Stimulated activated CD4-positive, alpha-beta T cell treated with anti-CD3 and anti-CD28 coated beads, Interleukin-2, amount 100 ng/mL, for 24 hours (primary cell): Measurements from ENCODE around the gene NXPE3.
A peak's percentile ranks its signal among the peaks of the same experiment; 100 is the strongest.

ENCODE experiments used
- DNase-seq, 2 donors: peaks; one replicate each; pipeline ENCODE4 v3.0.0-alpha.2; 2020

NXPE3 gene

GRCh38 chr3:101803173-101803782 lies 24.3 kb downstream of the NXPE3 start:
- DNase-seq, result peak; percentile 23 to 58

- no peak for DNase-seq
These were observed 24.9 kb downstream of the NXPE3 start for GRCh38 chr3:101803939-101804338.

GRCh38 chr3:101806491-101806890 lies 27.5 kb downstream of the NXPE3 start:
- no peak for DNase-seq

DNA sequence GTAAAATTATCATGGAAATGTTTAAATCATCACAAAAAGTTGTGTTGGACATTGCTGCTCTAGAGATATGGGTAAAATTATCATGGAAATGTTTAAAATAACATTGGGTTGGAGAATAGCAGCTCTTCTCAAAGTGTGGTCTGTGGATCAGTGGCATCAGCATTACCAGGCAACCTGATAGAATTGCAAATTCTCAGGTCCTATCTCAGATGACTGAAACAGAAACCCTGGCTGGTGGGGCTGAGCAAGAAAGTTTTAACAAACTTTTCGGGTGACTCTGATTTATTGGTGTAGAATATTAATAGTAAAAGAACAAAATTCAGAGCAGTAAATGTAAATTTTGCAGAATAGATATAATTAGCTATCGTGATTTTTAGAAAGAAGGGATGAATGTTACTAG lies 28.9 kb downstream of the NXPE3 start:
- no peak for DNase-seq

DNA sequence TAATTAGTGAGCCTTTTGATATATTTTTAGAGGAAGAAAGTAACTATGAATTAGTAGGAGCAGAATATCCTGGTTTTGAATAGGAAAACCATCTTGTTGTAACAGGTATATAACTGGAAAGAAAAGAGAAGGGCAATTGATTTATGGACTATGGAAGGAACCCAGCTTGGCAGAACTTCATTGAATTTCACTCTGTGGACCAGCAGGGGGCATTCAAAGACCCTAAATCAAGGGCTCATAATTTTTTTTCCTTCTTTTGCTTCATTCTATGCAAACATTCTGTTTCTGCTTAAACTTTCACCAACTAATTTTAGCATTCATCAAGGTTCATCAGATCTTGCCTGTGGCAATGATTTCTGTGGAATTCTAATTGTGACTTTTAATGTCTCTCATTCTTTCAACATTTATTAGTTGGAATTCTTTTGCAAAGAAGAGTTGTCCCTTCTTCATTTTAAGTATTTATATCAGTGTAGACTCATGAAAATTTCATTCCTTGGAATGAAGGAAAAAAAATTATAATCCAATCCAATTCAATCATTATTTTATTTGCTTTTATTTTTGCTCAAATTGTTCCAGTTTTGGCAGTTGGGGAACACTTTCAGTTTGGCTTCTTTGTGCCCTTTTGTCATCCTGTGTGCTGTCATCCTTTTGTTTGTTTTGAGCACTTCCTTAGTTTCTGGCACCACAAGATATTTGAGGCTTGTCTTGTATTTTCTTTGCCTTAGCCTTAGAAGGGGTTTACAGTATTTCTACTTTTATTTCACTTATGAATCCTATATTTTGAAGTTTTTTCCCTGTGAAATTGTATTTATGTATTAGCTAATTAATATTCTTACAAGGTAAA lies 30.4 kb downstream of the NXPE3 start:
- peak in 1 of 2 donors; percentile 45 for DNase-seq

DNA sequence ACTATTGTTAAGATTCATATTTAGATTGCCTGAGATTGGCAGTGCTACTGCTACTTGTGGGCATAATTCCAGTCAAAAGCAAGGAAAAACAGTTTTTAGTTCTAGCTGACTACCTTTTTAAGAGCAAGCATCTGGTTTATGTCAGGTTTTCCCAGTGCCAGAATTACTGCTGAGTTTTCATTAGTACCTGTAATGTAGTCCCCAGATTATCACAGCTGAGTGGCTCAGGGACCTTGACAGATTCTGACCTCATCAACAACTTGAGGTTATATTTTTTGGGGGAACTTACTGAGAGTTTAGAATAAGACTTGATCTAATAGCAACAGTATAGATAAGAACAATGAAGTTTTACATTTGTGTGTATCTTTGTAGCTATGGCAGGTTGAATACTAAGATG lies 31.0 kb downstream of the NXPE3 start:
- DNase-seq, result no peak

- DNase-seq, result no peak
These were observed 32.9 kb downstream of the NXPE3 start for GRCh38 chr3:101811875-101812274.

GRCh38 chr3:101812895-101813294 lies 33.9 kb downstream of the NXPE3 start:
- no peak for DNase-seq

DNA sequence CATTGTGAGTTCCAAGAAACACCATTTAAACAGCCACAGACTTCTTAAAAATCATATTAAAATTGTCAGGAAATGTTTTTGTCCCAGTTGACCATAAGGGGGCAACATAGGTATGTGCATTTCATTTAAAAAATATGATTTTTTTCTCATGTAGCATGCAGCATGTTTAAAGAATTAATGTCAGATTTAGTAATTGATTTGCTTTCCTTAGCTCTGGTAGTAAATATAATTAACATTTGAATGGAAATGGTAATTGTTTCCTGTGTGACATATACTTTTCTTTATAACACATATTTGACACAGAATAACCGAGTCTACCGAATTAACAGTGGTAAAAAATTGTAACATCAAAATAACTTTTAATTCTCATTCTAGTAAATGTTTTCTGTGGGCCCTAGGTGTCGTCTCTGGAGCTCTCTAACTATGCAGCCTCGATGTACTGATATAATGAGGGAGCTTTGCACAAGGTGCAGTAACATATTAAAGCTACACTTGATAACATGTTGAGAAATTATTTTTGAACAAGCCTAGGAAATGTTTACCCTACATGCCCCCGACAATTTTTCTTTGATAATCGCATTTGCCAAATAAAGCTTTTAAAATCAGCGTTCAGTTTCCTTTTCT lies 34.9 kb downstream of the NXPE3 start:
- DNase-seq, result no peak

DNA sequence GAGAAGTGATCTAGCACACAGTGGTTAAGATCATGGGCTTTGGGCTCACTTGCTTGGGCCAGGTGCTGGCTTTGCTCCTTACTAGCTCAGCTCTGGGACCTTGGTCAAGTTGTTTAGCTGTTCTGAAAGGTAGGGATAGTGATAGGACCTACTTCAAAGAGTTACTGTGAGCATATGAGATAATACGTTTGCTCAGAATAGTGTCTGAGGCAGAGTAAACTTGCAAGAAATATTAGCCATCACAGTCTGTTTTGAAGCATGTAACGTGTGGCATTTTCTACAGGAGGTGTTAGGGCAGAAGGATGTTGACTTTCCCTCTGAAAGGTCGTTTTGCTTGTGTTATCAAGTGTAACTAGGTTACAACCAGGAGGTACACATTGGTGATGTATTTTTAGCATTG lies 35.8 kb downstream of the NXPE3 start:
- DNase-seq, result no peak

- DNase-seq, result no peak
These were observed 37.5 kb downstream of the NXPE3 start for GRCh38 chr3:101816215-101817149.

DNA sequence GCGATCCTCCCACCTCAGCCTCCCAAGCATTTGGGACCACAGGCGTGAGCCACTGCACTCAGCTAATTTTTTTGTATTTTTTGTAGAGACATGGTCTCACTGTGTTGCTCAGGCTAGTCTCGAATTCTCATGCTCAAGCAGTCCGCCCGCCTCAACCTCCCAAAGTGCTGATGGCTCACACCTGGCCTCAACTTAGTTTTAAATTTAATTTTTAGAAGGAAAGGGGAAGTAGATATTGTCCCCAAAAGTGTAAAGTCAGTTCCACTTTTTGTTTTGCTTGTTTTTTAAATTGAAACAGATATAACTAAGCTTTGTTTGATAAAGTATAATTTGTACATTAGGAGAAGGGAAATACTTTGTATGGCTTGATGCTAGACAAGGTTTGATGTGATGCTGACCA lies 39.0 kb downstream of the NXPE3 start:
- DNase-seq, result no peak

GRCh38 chr3:101819649-101820206 lies 40.7 kb downstream of the NXPE3 start:
- DNase-seq, result no peak

GRCh38 chr3:101821503-101821902 lies 42.5 kb downstream of the NXPE3 start:
- DNase-seq, result no peak

DNA sequence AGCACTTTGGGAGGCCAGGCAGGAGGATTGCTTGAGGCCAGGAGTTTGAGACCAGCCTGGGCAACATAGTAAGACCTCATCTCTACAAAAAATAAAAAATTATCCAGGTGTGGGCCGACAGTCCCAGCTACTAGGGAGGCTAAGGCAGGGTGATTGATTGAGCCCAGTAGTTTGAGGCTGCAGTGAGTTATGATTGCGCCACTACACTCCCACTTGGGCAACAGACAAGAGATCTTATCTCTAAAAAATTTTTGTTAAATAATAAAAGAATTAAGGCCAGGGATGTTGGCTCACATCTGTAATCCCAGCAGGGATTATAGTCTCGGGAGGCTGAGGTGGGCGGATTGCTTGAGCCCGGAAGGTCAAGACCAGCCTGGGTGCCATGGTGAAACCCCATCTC lies 44.5 kb downstream of the NXPE3 start:
- DNase-seq, result no peak

DNA sequence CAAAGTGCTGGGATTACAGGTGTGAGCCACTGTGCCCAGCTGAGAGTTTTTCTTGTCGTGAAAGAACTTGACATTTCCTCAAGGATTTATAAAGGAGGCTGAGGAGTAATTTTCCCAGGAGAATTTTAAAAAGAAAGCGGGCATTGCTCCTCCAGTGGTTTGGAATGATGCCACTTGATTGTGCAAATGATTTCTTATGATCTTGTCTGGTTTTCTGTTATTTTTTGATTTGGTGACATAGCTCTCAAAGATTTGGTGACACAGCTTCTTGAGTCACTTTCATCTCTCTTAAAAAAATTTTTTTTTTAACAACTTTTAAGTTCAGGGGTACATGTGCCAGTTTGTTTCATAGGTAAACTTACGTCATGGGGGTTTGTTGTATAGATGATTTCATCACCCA lies 45.7 kb downstream of the NXPE3 start:
- no peak for DNase-seq

DNA sequence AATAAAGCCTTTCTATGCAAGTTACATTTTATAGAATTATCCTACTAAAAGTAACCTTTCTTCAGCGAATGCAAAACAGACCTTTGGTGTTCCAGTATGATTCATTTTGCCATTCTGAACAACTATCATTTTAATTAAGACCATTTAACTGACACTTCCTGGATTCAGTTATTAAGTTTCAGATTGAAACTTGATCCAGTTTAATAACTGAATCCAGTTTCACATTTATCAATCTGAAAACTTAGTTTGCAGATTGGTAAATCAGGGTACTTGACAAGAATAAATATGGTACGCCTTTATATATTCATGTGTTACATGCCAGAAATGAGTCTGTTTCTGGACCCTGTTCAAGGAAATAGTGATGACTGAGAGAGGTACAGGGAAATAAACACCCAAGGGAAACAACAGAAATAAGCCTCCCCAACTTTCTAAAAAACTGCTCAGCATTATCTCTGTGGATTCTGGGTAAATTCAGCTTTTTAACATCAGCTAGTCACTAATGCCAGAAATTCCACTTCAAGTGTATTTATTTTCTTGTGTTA lies 47.0 kb downstream of the NXPE3 start:
- DNase-seq, result no peak

GRCh38 chr3:101827211-101828174 lies 48.5 kb downstream of the NXPE3 start:
- DNase-seq, result peak; percentile 85 to 88

DNA sequence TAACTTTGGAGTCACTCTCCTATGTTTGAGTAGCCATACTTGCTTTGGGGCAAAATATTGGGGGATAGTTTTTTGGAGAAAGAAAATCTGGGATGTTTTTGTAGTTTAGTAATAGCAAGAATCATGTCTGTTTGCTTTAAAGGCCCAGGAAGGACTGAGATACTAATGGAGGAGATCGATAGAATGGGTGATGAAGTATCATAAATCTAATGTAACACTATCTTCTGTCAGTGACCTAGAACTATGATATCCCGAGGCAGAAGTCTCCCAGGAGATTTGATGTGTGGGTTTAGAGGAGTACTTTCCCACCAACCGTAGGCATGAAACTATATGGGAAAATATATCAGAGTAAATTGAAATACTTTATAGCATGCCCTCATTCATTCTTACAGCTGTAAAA lies 49.3 kb downstream of the NXPE3 start:
- DNase-seq, result no peak

DNA sequence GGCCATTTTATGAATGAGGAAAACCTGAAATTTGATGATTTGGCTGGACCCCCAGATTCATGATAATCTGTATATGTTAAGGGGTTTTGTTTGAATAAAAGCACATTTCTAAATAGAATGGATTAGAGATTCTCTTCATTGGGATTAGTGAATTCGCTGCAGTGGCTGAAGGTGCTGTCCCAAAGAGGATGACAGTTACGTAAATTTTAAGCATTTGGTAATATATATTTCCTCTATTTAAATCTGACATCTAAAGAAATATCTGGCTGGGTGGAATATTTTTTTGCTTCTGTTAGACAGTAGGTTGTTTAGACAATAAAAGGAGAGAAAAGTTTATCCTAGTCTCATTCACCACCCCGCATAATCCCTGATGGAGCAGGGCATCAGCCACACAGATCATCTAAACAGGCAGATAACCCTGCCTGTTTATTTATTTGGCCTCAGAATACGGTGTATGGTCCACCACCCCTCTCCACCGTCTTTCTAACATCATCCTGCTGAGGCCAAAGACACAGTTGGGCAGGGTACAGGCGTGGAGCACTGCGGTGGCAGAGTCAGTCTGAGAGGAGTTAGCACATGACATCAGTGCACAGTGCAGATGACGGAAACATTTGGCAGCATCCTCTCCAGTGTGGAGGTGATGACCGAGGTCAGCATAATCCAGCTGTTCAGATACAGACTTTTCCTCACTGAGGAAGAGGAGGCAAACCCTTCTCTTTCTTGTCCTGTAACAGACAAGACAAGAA lies 49.9 kb downstream of the NXPE3 start:
- DNase-seq, result peak; percentile 55 to 57
